ENCODE measurements around the gene ARAP1.
A peak's percentile ranks its signal among the peaks of the same experiment; 100 is the strongest.

The ARAP1 gene

DNA sequence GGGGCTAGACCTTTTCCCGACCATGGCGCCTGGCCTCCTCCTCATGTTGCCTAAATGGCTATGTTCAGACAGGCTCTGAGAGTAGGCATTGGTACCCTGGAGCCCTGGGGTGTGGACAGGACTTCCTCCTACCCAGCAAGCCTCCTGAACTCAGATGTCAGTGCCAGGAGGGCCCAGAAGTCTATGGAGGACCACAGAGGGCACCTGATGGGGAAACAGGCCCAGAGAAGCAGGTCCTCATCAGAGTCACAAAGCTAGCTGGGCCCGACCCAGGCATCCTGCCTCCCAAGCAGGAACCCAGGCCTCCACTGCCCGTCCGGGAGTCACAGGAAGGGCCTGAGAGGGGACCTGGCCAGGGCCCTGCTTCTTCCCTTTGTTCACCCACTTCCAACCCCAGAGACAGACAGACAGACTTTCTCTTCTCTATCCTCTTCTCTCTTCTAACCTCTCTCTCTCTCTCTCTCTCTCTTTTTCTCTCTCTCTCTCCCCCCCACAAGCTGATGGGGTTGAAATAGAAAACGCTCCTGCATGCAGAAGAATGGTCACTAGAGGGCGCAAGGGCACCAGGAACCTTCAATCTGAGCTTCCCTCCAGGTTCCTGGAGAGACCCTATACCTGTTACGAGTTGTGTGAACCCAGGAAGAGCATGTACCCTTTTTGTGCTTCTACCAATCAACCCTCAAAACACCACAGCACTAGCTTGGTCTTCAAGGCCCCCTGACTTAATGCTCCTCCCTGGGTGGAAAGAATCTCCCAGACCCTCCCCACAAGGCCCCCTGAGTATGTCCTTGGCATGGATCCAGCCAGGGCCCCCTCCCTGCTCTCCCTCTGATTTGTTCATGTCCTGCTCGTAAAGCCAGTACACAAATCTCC is 27.1 kb downstream of the ARAP1 start:
- TF ChIP-seq, protein P1, sequence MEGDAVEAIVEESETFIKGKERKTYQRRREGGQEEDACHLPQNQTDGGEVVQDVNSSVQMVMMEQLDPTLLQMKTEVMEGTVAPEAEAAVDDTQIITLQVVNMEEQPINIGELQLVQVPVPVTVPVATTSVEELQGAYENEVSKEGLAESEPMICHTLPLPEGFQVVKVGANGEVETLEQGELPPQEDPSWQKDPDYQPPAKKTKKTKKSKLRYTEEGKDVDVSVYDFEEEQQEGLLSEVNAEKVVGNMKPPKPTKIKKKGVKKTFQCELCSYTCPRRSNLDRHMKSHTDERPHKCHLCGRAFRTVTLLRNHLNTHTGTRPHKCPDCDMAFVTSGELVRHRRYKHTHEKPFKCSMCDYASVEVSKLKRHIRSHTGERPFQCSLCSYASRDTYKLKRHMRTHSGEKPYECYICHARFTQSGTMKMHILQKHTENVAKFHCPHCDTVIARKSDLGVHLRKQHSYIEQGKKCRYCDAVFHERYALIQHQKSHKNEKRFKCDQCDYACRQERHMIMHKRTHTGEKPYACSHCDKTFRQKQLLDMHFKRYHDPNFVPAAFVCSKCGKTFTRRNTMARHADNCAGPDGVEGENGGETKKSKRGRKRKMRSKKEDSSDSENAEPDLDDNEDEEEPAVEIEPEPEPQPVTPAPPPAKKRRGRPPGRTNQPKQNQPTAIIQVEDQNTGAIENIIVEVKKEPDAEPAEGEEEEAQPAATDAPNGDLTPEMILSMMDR (IDR thresholded peaks at IDR 0.05; ENCODE audit: insufficient read depth, low read length) = peak; percentile 70
- TF ChIP-seq POLR2AphosphoS5 (IDR thresholded peaks at IDR 0.05; ENCODE audit: low read depth) = no peak
- peak; percentile 74 to 77 for DNase-seq (ENCODE audit: low read depth in 1 of 2, low spot score in 1 of 2)
- no peaks in the 10 kb centered on the region for H3K27me3 ChIP-seq (ENCODE audit: insufficient read depth, poor library complexity, severe bottlenecking)
- no peak overlapping the region for H3K27ac ChIP-seq (replicated peaks)
- H3K4me3 ChIP-seq (replicated peaks; ENCODE audit: insufficient read depth, low read length) = no peak overlapping the region

DNA sequence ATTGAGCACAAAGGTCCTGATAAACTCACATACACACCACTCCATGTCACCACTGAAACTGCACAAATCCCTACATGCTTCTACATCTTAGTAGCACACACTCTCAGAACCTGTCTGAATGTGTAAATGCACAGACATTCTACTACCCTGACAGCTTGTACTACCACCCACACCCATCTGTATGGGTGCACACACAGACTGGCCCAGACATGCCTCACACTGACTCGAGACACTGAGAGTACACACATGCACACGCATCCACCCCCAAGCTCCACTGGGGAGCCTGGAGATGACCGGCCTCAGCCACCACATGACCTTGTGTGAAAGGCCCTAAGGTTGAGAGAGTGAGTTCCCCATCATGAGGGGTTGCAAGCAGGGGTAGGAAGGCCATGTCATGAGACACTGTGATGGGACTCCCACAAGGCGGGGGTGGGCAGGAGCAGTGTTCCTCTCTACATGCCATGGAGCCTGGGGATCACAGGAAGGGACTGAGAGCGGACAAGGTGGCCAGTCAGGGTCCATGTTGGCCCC is 28.1 kb downstream of the ARAP1 start:
- no peak for DNase-seq (ENCODE audit: low read depth in 1 of 2, low spot score in 1 of 2)
- no peaks in the 10 kb centered on the region for H3K27me3 ChIP-seq (ENCODE audit: insufficient read depth, poor library complexity, severe bottlenecking)
- no peak overlapping the region for H3K27ac ChIP-seq (replicated peaks)
- TF ChIP-seq, protein P1 (IDR thresholded peaks at IDR 0.05; ENCODE audit: insufficient read depth, low read length) = no peak
- no peak for TF ChIP-seq SPI1 (IDR thresholded peaks at IDR 0.05; ENCODE audit: borderline replicate concordance, low read depth)
- TF ChIP-seq, protein P2, sequence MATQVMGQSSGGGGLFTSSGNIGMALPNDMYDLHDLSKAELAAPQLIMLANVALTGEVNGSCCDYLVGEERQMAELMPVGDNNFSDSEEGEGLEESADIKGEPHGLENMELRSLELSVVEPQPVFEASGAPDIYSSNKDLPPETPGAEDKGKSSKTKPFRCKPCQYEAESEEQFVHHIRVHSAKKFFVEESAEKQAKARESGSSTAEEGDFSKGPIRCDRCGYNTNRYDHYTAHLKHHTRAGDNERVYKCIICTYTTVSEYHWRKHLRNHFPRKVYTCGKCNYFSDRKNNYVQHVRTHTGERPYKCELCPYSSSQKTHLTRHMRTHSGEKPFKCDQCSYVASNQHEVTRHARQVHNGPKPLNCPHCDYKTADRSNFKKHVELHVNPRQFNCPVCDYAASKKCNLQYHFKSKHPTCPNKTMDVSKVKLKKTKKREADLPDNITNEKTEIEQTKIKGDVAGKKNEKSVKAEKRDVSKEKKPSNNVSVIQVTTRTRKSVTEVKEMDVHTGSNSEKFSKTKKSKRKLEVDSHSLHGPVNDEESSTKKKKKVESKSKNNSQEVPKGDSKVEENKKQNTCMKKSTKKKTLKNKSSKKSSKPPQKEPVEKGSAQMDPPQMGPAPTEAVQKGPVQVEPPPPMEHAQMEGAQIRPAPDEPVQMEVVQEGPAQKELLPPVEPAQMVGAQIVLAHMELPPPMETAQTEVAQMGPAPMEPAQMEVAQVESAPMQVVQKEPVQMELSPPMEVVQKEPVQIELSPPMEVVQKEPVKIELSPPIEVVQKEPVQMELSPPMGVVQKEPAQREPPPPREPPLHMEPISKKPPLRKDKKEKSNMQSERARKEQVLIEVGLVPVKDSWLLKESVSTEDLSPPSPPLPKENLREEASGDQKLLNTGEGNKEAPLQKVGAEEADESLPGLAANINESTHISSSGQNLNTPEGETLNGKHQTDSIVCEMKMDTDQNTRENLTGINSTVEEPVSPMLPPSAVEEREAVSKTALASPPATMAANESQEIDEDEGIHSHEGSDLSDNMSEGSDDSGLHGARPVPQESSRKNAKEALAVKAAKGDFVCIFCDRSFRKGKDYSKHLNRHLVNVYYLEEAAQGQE (IDR thresholded peaks at IDR 0.05; ENCODE audit: insufficient replicate concordance, low read depth) = no peak
- TF ChIP-seq GABPA (IDR thresholded peaks at IDR 0.05; ENCODE audit: low read depth) = no peak
- no peak for TF ChIP-seq POLR2AphosphoS5 (IDR thresholded peaks at IDR 0.05; ENCODE audit: low read depth)
- H3K4me3 ChIP-seq (replicated peaks; ENCODE audit: insufficient read depth, low read length) = no peak overlapping the region

DNA sequence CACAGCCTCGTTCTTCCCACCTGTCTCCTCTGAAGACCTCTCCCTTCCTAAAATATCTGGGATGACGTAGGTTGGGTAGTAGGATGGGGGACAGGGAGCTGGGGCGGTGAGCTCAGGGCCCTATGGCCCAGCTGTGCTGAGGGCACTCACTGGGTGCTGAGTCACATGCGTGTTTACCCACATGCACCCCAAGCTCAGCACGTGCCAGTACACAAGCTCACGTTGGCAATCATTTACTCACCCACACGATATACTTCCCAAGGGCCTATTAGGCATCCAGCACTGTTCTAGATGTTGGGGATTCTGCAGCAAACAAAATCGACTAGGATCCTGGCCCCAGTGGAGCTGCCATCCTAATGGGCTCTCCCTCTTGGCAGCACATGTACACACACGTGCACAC is 28.7 kb downstream of the ARAP1 start:
- no peak overlapping the region for H3K4me3 ChIP-seq (replicated peaks; ENCODE audit: insufficient read depth, low read length)
- DNase-seq (ENCODE audit: low read depth in 1 of 2, low spot score in 1 of 2) = peak in 1 of 2 experiments; percentile 9
- H3K27ac ChIP-seq (replicated peaks) = peak overlapping the region; percentile 83; the same call in 1 of the 2 replicates
- TF ChIP-seq SPI1 (IDR thresholded peaks at IDR 0.05; ENCODE audit: borderline replicate concordance, low read depth) (no peak), POLR2AphosphoS5 (IDR thresholded peaks at IDR 0.05; ENCODE audit: low read depth) (no peak)
- TF ChIP-seq, protein P2 (IDR thresholded peaks at IDR 0.05; ENCODE audit: insufficient replicate concordance, low read depth) = no peak
- no peaks in the 10 kb centered on the region for H3K27me3 ChIP-seq (ENCODE audit: insufficient read depth, poor library complexity, severe bottlenecking)

DNA sequence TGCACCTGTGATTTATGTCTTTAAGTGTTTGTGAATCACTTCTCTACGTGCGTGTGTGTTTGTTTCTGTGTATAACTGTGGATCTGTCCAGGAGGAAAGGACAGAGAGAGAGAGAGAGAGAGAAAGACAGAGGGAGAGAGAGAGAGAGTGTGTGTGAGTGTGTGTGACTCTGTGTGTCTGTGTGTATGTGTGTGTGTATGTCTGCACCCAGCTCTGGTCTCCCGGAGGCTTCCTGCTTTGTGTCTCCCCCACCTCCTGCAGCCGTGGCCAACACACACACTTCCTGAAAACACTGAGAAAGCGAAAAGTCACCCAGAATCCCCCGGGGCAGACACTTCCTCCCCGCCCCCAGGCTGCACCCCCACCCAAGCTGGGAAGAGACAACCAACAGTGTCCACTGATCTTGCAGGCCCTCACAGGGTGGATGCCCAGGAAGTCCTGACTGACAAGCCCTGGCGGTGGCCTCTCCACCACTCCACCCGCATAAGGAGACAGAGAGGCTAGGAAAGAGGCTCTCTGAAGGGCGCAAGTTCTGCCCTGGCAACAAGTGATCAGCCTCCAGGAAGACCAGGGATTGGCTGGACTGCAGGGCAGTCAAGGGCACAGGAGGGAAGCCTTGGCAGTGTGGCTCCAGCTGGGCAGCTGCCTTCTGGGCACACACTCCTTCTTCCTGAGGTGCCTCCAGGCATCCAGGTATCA is 30.0 kb downstream of the ARAP1 start:
- Histone ChIP-seq H3K27ac (replicated peaks) (peak overlapping the region; percentile 83), H3K4me3 (replicated peaks; ENCODE audit: insufficient read depth, low read length) (peak overlapping the region; percentile 51), H3K27me3 (ENCODE audit: insufficient read depth, poor library complexity, severe bottlenecking) (no peaks in the 10 kb centered on the region)
- peak; percentile 80 to 96 for DNase-seq (ENCODE audit: low read depth in 1 of 2, low spot score in 1 of 2)
- peak; percentile 44; the same call in 1 of the 2 replicates for TF ChIP-seq GABPA (IDR thresholded peaks at IDR 0.05; ENCODE audit: low read depth)
- TF ChIP-seq, protein P2 (IDR thresholded peaks at IDR 0.05; ENCODE audit: insufficient replicate concordance, low read depth) = peak; percentile 22
- TF ChIP-seq, protein P1 (IDR thresholded peaks at IDR 0.05; ENCODE audit: insufficient read depth, low read length) = no peak
- peak; percentile 97 for TF ChIP-seq SPI1 (IDR thresholded peaks at IDR 0.05; ENCODE audit: borderline replicate concordance, low read depth)
